GM19043 (cell line): ENCODE results near the gene SLCO1B3.
A peak's percentile ranks its signal among the peaks of the same experiment; 100 is the strongest.

Source experiments
- ATAC-seq: cut with Tn5 transposase; IDR thresholded peaks from one replicate; pipeline ENCODE4 v1.9.1; 2021; ENCODE audit warnings: low read depth; ENCODE audit not compliant: unreplicated experiment

Gene SLCO1B3

GRCh38 chr12:20883288-20883687, 72.8 kb downstream of the SLCO1B3 start:
- ATAC-seq, result no peak

GRCh38 chr12:20885116-20885515, 74.6 kb downstream of the SLCO1B3 start:
- ATAC-seq, result no peak

GRCh38 chr12:20885552-20885951, 75.0 kb downstream of the SLCO1B3 start:
- no peak for ATAC-seq

- no peak for ATAC-seq
These were observed 106.8 kb downstream of the SLCO1B3 start for GRCh38 chr12:20917269-20917668.

- no peak for ATAC-seq
These were observed 107.3 kb downstream of the SLCO1B3 start for GRCh38 chr12:20917819-20918218.

GRCh38 chr12:20931894-20932293, 121.4 kb downstream of the SLCO1B3 start:
- no peak for ATAC-seq

- no peak for ATAC-seq
These were observed 136.2 kb downstream of the SLCO1B3 start for GRCh38 chr12:20946732-20947131.

GRCh38 chr12:20950248-20950647, 139.7 kb downstream of the SLCO1B3 start:
- peak; percentile 58 for ATAC-seq

GRCh38 chr12:20963303-20963702, 152.8 kb downstream of the SLCO1B3 start:
- no peak for ATAC-seq

GRCh38 chr12:20963762-20964161, 153.3 kb downstream of the SLCO1B3 start:
- ATAC-seq, result no peak
